Upper lobe of left lung (tissue), 4 donors: ENCODE results near the gene FCER1G.

Source experiments
- POLR2A ChIP-seq, 4 donors: fragments of 450-650 bp; IDR thresholded peaks; one replicate each; pipeline ENCODE4 v1.5.1; 2016 to 2017; ENCODE audit warnings: antibody characterized with exemption in 4 of 4, mild to moderate bottlenecking in 2 of 4
- TF ChIP-seq, protein P1 (sequence below), 6 experiments: fragments of 450-650 bp in 4 of 6; fragments of 200-600 bp in 2 of 6; sonication (generic) in 2 of 6; IDR thresholded peaks; one replicate each; pipeline ENCODE4 v1.5.1; 2016 to 2019; ENCODE audit warnings: antibody characterized with exemption in 6 of 6

DNA sequence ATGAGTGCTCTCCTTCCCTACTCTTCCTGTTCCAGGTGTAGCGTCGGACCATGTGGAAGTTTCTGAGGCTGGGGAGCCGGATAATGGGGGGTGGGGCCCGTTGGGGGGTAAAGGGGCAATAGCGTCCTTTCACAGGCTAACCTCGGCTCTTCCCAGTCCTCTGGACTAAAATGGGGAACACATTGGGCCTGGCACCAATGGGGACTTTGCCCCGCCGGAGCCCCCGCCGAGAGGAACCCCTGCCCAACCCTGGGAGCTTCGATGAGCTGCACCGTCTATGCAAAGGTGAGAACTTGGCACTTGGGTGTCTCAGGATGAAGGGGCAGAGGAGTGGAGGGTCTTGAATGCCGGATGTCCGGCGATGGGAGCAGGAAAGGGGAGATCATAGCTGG, 11.2 kb downstream of the FCER1G start:
- TF ChIP-seq, protein P1, sequence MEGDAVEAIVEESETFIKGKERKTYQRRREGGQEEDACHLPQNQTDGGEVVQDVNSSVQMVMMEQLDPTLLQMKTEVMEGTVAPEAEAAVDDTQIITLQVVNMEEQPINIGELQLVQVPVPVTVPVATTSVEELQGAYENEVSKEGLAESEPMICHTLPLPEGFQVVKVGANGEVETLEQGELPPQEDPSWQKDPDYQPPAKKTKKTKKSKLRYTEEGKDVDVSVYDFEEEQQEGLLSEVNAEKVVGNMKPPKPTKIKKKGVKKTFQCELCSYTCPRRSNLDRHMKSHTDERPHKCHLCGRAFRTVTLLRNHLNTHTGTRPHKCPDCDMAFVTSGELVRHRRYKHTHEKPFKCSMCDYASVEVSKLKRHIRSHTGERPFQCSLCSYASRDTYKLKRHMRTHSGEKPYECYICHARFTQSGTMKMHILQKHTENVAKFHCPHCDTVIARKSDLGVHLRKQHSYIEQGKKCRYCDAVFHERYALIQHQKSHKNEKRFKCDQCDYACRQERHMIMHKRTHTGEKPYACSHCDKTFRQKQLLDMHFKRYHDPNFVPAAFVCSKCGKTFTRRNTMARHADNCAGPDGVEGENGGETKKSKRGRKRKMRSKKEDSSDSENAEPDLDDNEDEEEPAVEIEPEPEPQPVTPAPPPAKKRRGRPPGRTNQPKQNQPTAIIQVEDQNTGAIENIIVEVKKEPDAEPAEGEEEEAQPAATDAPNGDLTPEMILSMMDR (IDR thresholded peaks at IDR 0.05): no peak
- TF ChIP-seq POLR2A (IDR thresholded peaks at IDR 0.05): no peak
